ENCODE results near the gene ZNF283.

The ZNF283 gene

GRCh38 chr19:43781630-43782310 is 45.4 kb upstream of the ZNF283 start:
- peaks cover 0 to 39% (median 10%) of the 10 kb centered on the region in 4 donors for H3K4me1 ChIP-seq
- no peak for TF ChIP-seq CTCF (IDR thresholded peaks at IDR 0.05)
- no peak overlapping the region for H3K27ac ChIP-seq
- no peak overlapping the region for H3K4me3 ChIP-seq
- DNase-seq, result no peak
- H3K27me3 ChIP-seq, result peaks cover 0 to 39% of the 10 kb centered on the region in 2 donors
- intact Hi-C loops (cut with DNase I; ENCODE audit: low total_unique reads), result no loop called here
- no peaks in the 10 kb centered on the region for H3K36me3 ChIP-seq
- H3K9me3 ChIP-seq, result no peaks in the 10 kb centered on the region

GRCh38 chr19:43782311-43782660 is 44.8 kb upstream of the ZNF283 start:
- peaks cover 0 to 39% of the 10 kb centered on the region in 2 donors for H3K27me3 ChIP-seq
- no peak for TF ChIP-seq CTCF (IDR thresholded peaks at IDR 0.05)
- H3K27ac ChIP-seq, result no peak overlapping the region

GRCh38 chr19:43782689-43783231 is 44.4 kb upstream of the ZNF283 start:
- DNase-seq, result no peak
- Histone ChIP-seq H3K9me3 (no peaks in the 10 kb centered on the region), H3K27ac (no peak overlapping the region), H3K36me3 (no peaks in the 10 kb centered on the region), H3K27me3 (peaks cover 0 to 38% of the 10 kb centered on the region in 2 donors), H3K4me1 (peaks cover 0 to 35% (median 8%) of the 10 kb centered on the region in 4 donors), H3K4me3 (no peak overlapping the region)
- no peak for TF ChIP-seq CTCF (IDR thresholded peaks at IDR 0.05)
- intact Hi-C loops (cut with DNase I; ENCODE audit: low total_unique reads), result no loop called here

More at GRCh38 chr19:43782311-43782660, 44.8 kb upstream of the ZNF283 start:
- DNase-seq, result no peak
- intact Hi-C loops (cut with DNase I; ENCODE audit: low total_unique reads), result no loop called here
- no peaks in the 10 kb centered on the region for H3K36me3 ChIP-seq
- H3K9me3 ChIP-seq, result no peaks in the 10 kb centered on the region
- peaks cover 0 to 39% (median 10%) of the 10 kb centered on the region in 4 donors for H3K4me1 ChIP-seq
- no peak overlapping the region for H3K4me3 ChIP-seq

- peaks cover 0 to 35% of the 10 kb centered on the region in 2 donors for H3K27me3 ChIP-seq
- no peaks in the 10 kb centered on the region for H3K36me3 ChIP-seq
- TF ChIP-seq CTCF (IDR thresholded peaks at IDR 0.05), result no peak
- H3K4me3 ChIP-seq, result no peak overlapping the region
- H3K9me3 ChIP-seq, result no peaks in the 10 kb centered on the region
- no peak for DNase-seq
- peaks cover 0 to 31% (median 7%) of the 10 kb centered on the region in 4 donors for H3K4me1 ChIP-seq
- no peak overlapping the region for H3K27ac ChIP-seq
- intact Hi-C loops (cut with DNase I; ENCODE audit: low total_unique reads), result loop anchor here (2.0 kb wide), 1 partner anchor 39 kb away; no protein-coding TSS in a partner anchor
These were observed 43.5 kb upstream of the ZNF283 start for GRCh38 chr19:43783636-43784035.

- H3K4me3 ChIP-seq, result no peak overlapping the region
- no peak overlapping the region for H3K27ac ChIP-seq
These were observed 42.7 kb upstream of the ZNF283 start for GRCh38 chr19:43784241-43784980.

More at GRCh38 chr19:43784241-43784980, 42.7 kb upstream of the ZNF283 start:
- DNase-seq, result peak in 1 of 2 donors; percentile 70
- no peak for TF ChIP-seq CTCF (IDR thresholded peaks at IDR 0.05)
- H3K4me1 ChIP-seq, result peaks cover 0 to 31% (median 7%) of the 10 kb centered on the region in 4 donors
- H3K27me3 ChIP-seq, result peaks cover 0 to 29% of the 10 kb centered on the region in 2 donors
- H3K9me3 ChIP-seq, result no peaks in the 10 kb centered on the region
- intact Hi-C loops (cut with DNase I; ENCODE audit: low total_unique reads), result loop anchor here (2.0 kb wide), 1 partner anchor 40 kb away; no protein-coding TSS in a partner anchor
- H3K36me3 ChIP-seq, result no peaks in the 10 kb centered on the region

Data from tibial artery (tissue), 4 donors.